Hematopoietic multipotent progenitor cell treated with erythropoietin and hydrocortisone succinate and interleukin-3 and kit ligand, for 8 days (in vitro differentiated cells): Measurements from ENCODE around the gene ZNF764.
"Not testable (repeated sequence)": the region's sequence is repeated elsewhere in the genome, so short reads cannot be mapped to it uniquely, and the experiment has no call there.

Source experiments
- DNase-seq: peaks from one replicate; pipeline ENCODE4 v3.0.0-alpha.2; 2015

The ZNF764 gene

GRCh38 chr16:30557957-30558788, at the start of gene ZNF764:
TSS of gene ZNF764 (minus strand) at chr16:30558374. CDS start at chr16:30558182, 192 bp downstream.
- DNase-seq = peak; percentile 99

- DNase-seq = no peak
Observed at GRCh38 chr16:30606004-30606403, 47.8 kb upstream of the ZNF764 start.

- DNase-seq = no peak
Observed at GRCh38 chr16:30605158-30605557, 47.0 kb upstream of the ZNF764 start.

GRCh38 chr16:30604316-30604947, 46.3 kb upstream of the ZNF764 start:
- no peak for DNase-seq

GRCh38 chr16:30603945-30604315, 45.8 kb upstream of the ZNF764 start:
- no peak for DNase-seq

GRCh38 chr16:30602616-30603277, 44.6 kb upstream of the ZNF764 start:
- DNase-seq = no peak

GRCh38 chr16:30601966-30602365, 43.8 kb upstream of the ZNF764 start:
- DNase-seq = no peak

- no peak for DNase-seq
Observed at GRCh38 chr16:30600929-30601328, 42.8 kb upstream of the ZNF764 start.

- no peak for DNase-seq
Observed at GRCh38 chr16:30600215-30600614, 42.0 kb upstream of the ZNF764 start.

- DNase-seq = no peak
Observed at GRCh38 chr16:30592871-30593270, 34.7 kb upstream of the ZNF764 start.

GRCh38 chr16:30590869-30591268, 32.7 kb upstream of the ZNF764 start:
- DNase-seq = not testable (repeated sequence)

- not testable (repeated sequence) for DNase-seq
Observed at GRCh38 chr16:30589582-30589981, 31.4 kb upstream of the ZNF764 start.

GRCh38 chr16:30588651-30589050, 30.5 kb upstream of the ZNF764 start:
- no peak for DNase-seq

- peak; percentile 100 for DNase-seq
Observed at GRCh38 chr16:30585400-30586191, 27.4 kb upstream of the ZNF764 start, which contains the start of gene ZNF785. TSS of gene ZNF785 (minus strand) at chr16:30585697. CDS start at chr16:30585611, 86 bp downstream.

GRCh38 chr16:30585022-30585399, 26.8 kb upstream of the ZNF764 start:
- DNase-seq = peak; percentile 41

GRCh38 chr16:30582611-30583340, 24.6 kb upstream of the ZNF764 start:
- no peak for DNase-seq

- DNase-seq = peak; percentile 45
Observed at GRCh38 chr16:30581457-30581856, 23.3 kb upstream of the ZNF764 start.

- no peak for DNase-seq
Observed at GRCh38 chr16:30574678-30575077, 16.5 kb upstream of the ZNF764 start.

GRCh38 chr16:30571445-30572322, 13.5 kb upstream of the ZNF764 start, which contains the start of gene ZNF688:
TSS of gene ZNF688 (minus strand) at chr16:30571714. CDS start at chr16:30571629, 85 bp downstream.
- peak; percentile 99 for DNase-seq

GRCh38 chr16:30570636-30571444, 12.7 kb upstream of the ZNF764 start:
- DNase-seq = peak; percentile 26
